H1 (cell line): Measurements from ENCODE around the gene FFAR2.

Source experiments
- BACH1 ChIP-seq: IDR thresholded peaks from 2 replicates; pipeline ENCODE4 v1.6.1; 2012; ENCODE audit warnings: low read length, improper control_type of control experiment
- CTCF ChIP-seq, 3 experiments: IDR thresholded peaks; 1 replicate in 2 of 3; 2 replicates in 1 of 3; pipeline versions ENCODE4 v1.5.1 to v1.6.1; 2011; ENCODE audit warnings: low read length in 3 of 3, mild to moderate bottlenecking in 3 of 3, inconsistent platforms in 2 of 3, low read depth in 1 of 3, moderate library complexity in 1 of 3; ENCODE audit not compliant: insufficient read depth in 1 of 3; ENCODE audit errors: control extremely low read depth in 1 of 3
- EGR1 ChIP-seq: IDR thresholded peaks from 2 replicates; pipeline ENCODE4 v1.6.1; 2011; ENCODE audit warnings: low read depth, low read length, borderline replicate concordance
- EP300 ChIP-seq, 2 experiments: IDR thresholded peaks; 1 replicate in 1 of 2; 2 replicates in 1 of 2; pipeline ENCODE4 v1.6.1; 2011 to 2012; ENCODE audit warnings: low read depth in 2 of 2, low read length in 2 of 2, mild to moderate bottlenecking in 2 of 2, borderline replicate concordance in 1 of 2, inconsistent platforms in 1 of 2, moderate library complexity in 1 of 2
- EZH2 ChIP-seq: fragments of 200-600 bp; sonication (generic); IDR thresholded peaks from 2 replicates; pipeline ENCODE4 v1.7.1; 2012; ENCODE audit warnings: low read depth, mild to moderate bottlenecking, moderate library complexity, low read length, inconsistent platforms; ENCODE audit not compliant: severe bottlenecking
- FOSL1 ChIP-seq: IDR thresholded peaks from 2 replicates; pipeline ENCODE4 v1.6.1; 2011; ENCODE audit warnings: mild to moderate bottlenecking, low read depth, low read length, moderate library complexity; ENCODE audit not compliant: insufficient read depth
- POLR2A ChIP-seq, 2 experiments: IDR thresholded peaks; 1 replicate in 1 of 2; 2 replicates in 1 of 2; pipeline ENCODE4 v1.6.1; 2011; ENCODE audit warnings: low read depth in 2 of 2, low read length in 2 of 2, mild to moderate bottlenecking in 2 of 2; ENCODE audit errors: control extremely low read depth in 1 of 2
- POLR2AphosphoS5 ChIP-seq: IDR thresholded peaks from 2 replicates; pipeline ENCODE4 v1.6.1; 2011; ENCODE audit warnings: low read depth, low read length
- SAP30 ChIP-seq: fragments of 300-600 bp; sonication (generic); IDR thresholded peaks from 2 replicates; pipeline ENCODE4 v1.7.1; 2012; ENCODE audit warnings: low read length, moderate library complexity, mild to moderate bottlenecking, inconsistent platforms; ENCODE audit not compliant: insufficient read depth, insufficient replicate concordance
- SP2 ChIP-seq: IDR thresholded peaks from 2 replicates; pipeline ENCODE4 v1.6.1; 2012; ENCODE audit warnings: mild to moderate bottlenecking, low read length, inconsistent platforms
- TF ChIP-seq, protein P1 (sequence below): IDR thresholded peaks from 2 replicates; pipeline ENCODE4 v1.6.1; 2011; ENCODE audit warnings: low read depth, mild to moderate bottlenecking, low read length; ENCODE audit not compliant: insufficient read depth

DNA sequence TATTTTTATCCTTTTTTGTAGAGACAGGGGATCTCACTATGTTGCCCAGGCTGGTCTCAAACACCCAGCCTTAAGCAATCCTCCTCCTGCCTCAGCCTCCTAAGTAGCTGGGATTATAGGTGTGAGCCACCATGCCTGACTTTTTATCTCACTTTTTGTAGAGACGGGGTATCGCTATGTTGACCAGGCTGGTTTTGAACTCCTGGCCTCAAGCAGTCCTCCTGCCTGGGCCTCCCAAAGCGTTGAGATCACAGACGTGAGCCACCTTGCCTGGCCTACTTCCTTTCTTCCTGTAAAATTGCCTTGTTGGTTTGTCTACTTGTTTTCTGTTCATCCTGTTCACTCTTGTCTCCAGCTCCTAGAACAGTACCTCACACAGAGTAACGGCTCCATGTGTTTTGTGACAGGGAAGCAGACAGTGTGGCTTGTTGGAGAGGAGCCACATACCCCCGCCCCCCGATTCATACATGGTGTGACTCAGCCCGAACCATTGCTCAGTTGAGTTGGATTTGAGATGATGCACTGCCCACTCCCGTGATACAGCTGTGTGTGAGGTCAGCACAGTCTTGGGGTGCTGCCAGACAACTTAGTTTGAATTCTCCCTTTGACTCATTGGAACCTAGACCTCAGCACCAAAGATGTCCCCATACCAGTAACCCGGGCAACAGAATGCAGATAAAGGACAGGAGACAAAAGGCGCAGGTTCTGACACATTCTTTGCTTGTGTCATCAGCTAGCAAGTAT lies 43.0 kb upstream of the FFAR2 start:
- no peak for TF ChIP-seq BACH1
- TF ChIP-seq EP300 (IDR thresholded peaks at IDR 0.05; ENCODE audit: borderline replicate concordance in 1 of 2, low read depth in 2 of 2, low read length in 2 of 2): no peak
- TF ChIP-seq EZH2: no peak
- TF ChIP-seq, protein P1, sequence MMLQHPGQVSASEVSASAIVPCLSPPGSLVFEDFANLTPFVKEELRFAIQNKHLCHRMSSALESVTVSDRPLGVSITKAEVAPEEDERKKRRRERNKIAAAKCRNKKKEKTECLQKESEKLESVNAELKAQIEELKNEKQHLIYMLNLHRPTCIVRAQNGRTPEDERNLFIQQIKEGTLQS: no peak
- TF ChIP-seq CTCF (IDR thresholded peaks at IDR 0.05; ENCODE audit: control extremely low read depth in 1 of 3, insufficient read depth in 1 of 3, low read depth in 1 of 3, low read length in 3 of 3): no peak
- no peak for TF ChIP-seq EGR1
- no peak for TF ChIP-seq POLR2AphosphoS5
- no peak for TF ChIP-seq SAP30
- no peak for TF ChIP-seq FOSL1
- no peak for TF ChIP-seq SP2
- TF ChIP-seq POLR2A (IDR thresholded peaks at IDR 0.05; ENCODE audit: control extremely low read depth in 1 of 2, low read depth in 2 of 2, low read length in 2 of 2): no peak
